ENCODE data around the gene CDC42BPB. TPM values are rescaled to one million over a fixed set of nuclear protein-coding genes. Genes with fewer than 3 reads are reported as not detected.
A peak's percentile ranks its signal among the peaks of the same experiment; 100 is the strongest.

The CDC42BPB gene
- total and polyA plus RNA-seq, 5 donors from 2014 or later, result 0.08 to 19.2 (median 0.41) TPM

- Mint-ChIP-seq H3K27me3 (no peaks in the 10 kb centered on the region), H3K4me3 (no peak overlapping the region), H3K36me3 (peaks cover 7% of the 10 kb centered on the region), H3K9me3 (no peaks in the 10 kb centered on the region), H3K4me1 (peaks cover 0 to 2% (median 0%) of the 10 kb centered on the region in 4 donors), H3K27ac (no peak overlapping the region)
- peaks cover 8% of the 10 kb centered on the region for H3K36me3 ChIP-seq (ENCODE audit: control insufficient read depth, insufficient read depth, low read length)
- no peaks in the 10 kb centered on the region for H3K27me3 ChIP-seq (ENCODE audit: control insufficient read depth, insufficient read depth, low read length)
- ATAC-seq (ENCODE audit: low read depth in 2 of 2) (no peak), DNase-seq (no peak)
- no peak overlapping the region for H3K27ac ChIP-seq (ENCODE audit: insufficient read depth, low read length, poor library complexity, severe bottlenecking)
- H3K4me1 ChIP-seq (ENCODE audit: control insufficient read depth, insufficient read depth, low read length, poor library complexity, severe bottlenecking), result no peaks in the 10 kb centered on the region
- no peak overlapping the region for H3K4me3 ChIP-seq (ENCODE audit: low read depth, low read length)
- no peaks in the 10 kb centered on the region for H3K9me3 ChIP-seq (ENCODE audit: control insufficient read depth in 2 of 2, low read length in 2 of 2)
These were observed 145.8 kb downstream of the CDC42BPB start for GRCh38 chr14:102911541-102911951.

DNA sequence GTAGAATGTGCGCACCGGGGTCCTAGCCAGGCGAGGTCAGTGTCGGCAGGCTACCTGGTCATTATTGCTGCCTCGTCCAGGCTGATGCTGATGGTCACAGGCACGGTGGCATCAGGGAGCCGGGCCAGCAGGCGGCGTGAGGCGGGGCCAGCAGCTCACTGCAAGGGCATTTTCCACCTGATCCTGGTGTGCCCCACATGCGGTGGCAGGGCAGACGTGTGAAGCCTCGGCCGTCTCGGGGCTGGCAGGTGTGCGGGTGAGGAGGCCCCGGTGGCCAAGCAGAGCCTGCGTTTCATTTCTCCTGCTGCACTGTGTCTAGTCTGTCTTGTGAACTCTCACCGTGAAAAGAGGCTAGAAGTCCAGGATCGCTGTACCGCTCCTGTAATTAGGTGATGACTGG is 146.9 kb downstream of the CDC42BPB start:
- Mint-ChIP-seq H3K27ac (peak overlapping the region in 1 of 3 donors; percentile 49), H3K9me3 (no peaks in the 10 kb centered on the region), H3K4me1 (no peaks in the 10 kb centered on the region), H3K36me3 (peaks cover 18% of the 10 kb centered on the region), H3K27me3 (no peaks in the 10 kb centered on the region), H3K4me3 (no peak overlapping the region)
- Histone ChIP-seq H3K27me3 (ENCODE audit: control insufficient read depth, insufficient read depth, low read length) (no peaks in the 10 kb centered on the region), H3K4me1 (ENCODE audit: control insufficient read depth, insufficient read depth, low read length, poor library complexity, severe bottlenecking) (no peaks in the 10 kb centered on the region), H3K4me3 (ENCODE audit: low read depth, low read length) (no peak overlapping the region), H3K9me3 (ENCODE audit: control insufficient read depth in 2 of 2, low read length in 2 of 2) (no peaks in the 10 kb centered on the region), H3K36me3 (ENCODE audit: control insufficient read depth, insufficient read depth, low read length) (peaks cover 17% of the 10 kb centered on the region), H3K27ac (ENCODE audit: insufficient read depth, low read length, poor library complexity, severe bottlenecking) (no peak overlapping the region)
- ATAC-seq (ENCODE audit: low read depth in 2 of 2) (no peak), DNase-seq (no peak)

- no peak for ATAC-seq (ENCODE audit: low read depth in 2 of 2)
- no peaks in the 10 kb centered on the region for H3K9me3 Mint-ChIP-seq
- no peaks in the 10 kb centered on the region for H3K4me1 ChIP-seq (ENCODE audit: control insufficient read depth, insufficient read depth, low read length, poor library complexity, severe bottlenecking)
- H3K27me3 Mint-ChIP-seq, result no peaks in the 10 kb centered on the region
- H3K27me3 ChIP-seq (ENCODE audit: control insufficient read depth, insufficient read depth, low read length), result no peaks in the 10 kb centered on the region
- H3K36me3 Mint-ChIP-seq, result peaks cover 23% of the 10 kb centered on the region
- H3K4me3 Mint-ChIP-seq, result no peak overlapping the region
- no peaks in the 10 kb centered on the region for H3K4me1 Mint-ChIP-seq
- peaks cover 23% of the 10 kb centered on the region for H3K36me3 ChIP-seq (ENCODE audit: control insufficient read depth, insufficient read depth, low read length)
- no peak overlapping the region for H3K4me3 ChIP-seq (ENCODE audit: low read depth, low read length)
- DNase-seq, result no peak
- H3K27ac Mint-ChIP-seq, result no peak overlapping the region
- no peaks in the 10 kb centered on the region for H3K9me3 ChIP-seq (ENCODE audit: control insufficient read depth in 2 of 2, low read length in 2 of 2)
- no peak overlapping the region for H3K27ac ChIP-seq (ENCODE audit: insufficient read depth, low read length, poor library complexity, severe bottlenecking)
These were observed 147.4 kb downstream of the CDC42BPB start for GRCh38 chr14:102909911-102910310.

DNA sequence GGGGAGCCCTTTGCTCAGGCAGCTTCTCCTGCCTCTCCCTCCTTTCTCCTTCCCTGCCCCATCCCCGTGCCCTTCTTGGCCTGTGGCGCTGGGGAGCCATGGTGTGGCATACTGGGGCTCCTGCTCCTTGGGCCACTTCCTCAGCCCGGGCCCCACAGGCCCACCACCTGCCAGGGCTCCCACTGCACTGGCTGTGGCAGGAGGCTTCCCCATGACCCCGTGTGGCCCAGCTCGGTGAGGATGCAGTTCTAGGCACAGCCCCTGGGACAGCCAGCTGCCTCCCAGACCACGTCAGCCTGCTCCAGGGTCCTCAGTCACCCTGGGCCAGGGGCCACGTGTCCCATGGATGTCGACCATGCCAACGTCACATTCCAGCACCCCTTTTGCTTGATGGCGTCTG is 147.9 kb downstream of the CDC42BPB start:
- H3K27me3 ChIP-seq (ENCODE audit: control insufficient read depth, insufficient read depth, low read length), result no peaks in the 10 kb centered on the region
- Mint-ChIP-seq H3K36me3 (peaks cover 23% of the 10 kb centered on the region), H3K27me3 (no peaks in the 10 kb centered on the region), H3K27ac (no peak overlapping the region), H3K4me1 (no peaks in the 10 kb centered on the region), H3K4me3 (no peak overlapping the region), H3K9me3 (no peaks in the 10 kb centered on the region)
- DNase-seq (no peak), ATAC-seq (ENCODE audit: low read depth in 2 of 2) (no peak)
- no peaks in the 10 kb centered on the region for H3K4me1 ChIP-seq (ENCODE audit: control insufficient read depth, insufficient read depth, low read length, poor library complexity, severe bottlenecking)
- H3K4me3 ChIP-seq (ENCODE audit: low read depth, low read length), result no peak overlapping the region
- peaks cover 24% of the 10 kb centered on the region for H3K36me3 ChIP-seq (ENCODE audit: control insufficient read depth, insufficient read depth, low read length)
- H3K9me3 ChIP-seq (ENCODE audit: control insufficient read depth in 2 of 2, low read length in 2 of 2), result no peaks in the 10 kb centered on the region
- H3K27ac ChIP-seq (ENCODE audit: insufficient read depth, low read length, poor library complexity, severe bottlenecking), result no peak overlapping the region

GRCh38 chr14:102908766-102909455 is 148.4 kb downstream of the CDC42BPB start:
- H3K4me1 Mint-ChIP-seq, result no peaks in the 10 kb centered on the region
- H3K4me3 ChIP-seq (ENCODE audit: low read depth, low read length), result no peak overlapping the region
- no peak overlapping the region for H3K27ac Mint-ChIP-seq
- no peaks in the 10 kb centered on the region for H3K27me3 Mint-ChIP-seq
- H3K9me3 ChIP-seq (ENCODE audit: control insufficient read depth in 2 of 2, low read length in 2 of 2), result no peaks in the 10 kb centered on the region
- peaks cover 23% of the 10 kb centered on the region for H3K36me3 Mint-ChIP-seq
- H3K9me3 Mint-ChIP-seq, result no peaks in the 10 kb centered on the region
- no peak for DNase-seq
- H3K36me3 ChIP-seq (ENCODE audit: control insufficient read depth, insufficient read depth, low read length), result peaks cover 28% of the 10 kb centered on the region
- H3K27me3 ChIP-seq (ENCODE audit: control insufficient read depth, insufficient read depth, low read length), result no peaks in the 10 kb centered on the region
- no peaks in the 10 kb centered on the region for H3K4me1 ChIP-seq (ENCODE audit: control insufficient read depth, insufficient read depth, low read length, poor library complexity, severe bottlenecking)
- no peak overlapping the region for H3K4me3 Mint-ChIP-seq
- ATAC-seq (ENCODE audit: low read depth in 2 of 2), result no peak
- no peak overlapping the region for H3K27ac ChIP-seq (ENCODE audit: insufficient read depth, low read length, poor library complexity, severe bottlenecking)

DNA sequence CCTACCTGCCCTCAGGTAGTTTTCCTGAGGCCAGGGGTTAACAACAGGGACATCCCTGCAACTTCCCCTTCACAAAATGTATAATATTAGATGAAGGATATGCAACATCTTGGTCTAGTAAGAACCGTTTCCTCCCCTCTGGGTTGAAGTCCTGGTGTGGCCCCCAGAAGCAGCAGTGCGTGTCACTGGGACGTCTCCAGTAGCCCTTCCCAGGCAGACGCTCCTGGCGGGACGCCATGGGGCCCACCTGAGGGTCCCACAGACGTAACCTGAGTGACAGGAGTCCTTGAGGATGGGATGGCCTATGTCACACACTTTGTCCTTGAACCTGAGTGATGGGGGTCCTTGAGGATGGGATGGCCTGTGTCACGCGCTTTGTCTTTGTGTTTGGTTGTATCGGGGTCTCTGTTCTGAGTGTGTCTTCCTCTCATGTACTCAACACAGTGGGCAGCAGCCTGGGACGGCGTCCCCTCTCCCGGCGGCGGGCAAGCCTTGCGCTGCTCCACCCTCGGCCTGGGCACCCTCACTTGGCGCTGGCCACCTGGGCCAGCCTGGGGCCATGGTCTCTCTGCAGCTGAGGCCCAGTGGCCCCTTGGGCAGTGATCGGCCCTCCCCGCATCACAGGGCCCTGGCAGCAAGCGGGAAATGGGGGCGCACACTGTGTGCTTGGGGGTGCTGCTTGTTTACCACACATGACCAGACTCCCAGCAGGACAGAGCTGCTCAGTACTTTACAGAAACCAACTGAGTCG is 149.2 kb downstream of the CDC42BPB start:
- Histone ChIP-seq H3K36me3 (ENCODE audit: control insufficient read depth, insufficient read depth, low read length) (peaks cover 36% of the 10 kb centered on the region), H3K4me3 (ENCODE audit: low read depth, low read length) (no peak overlapping the region), H3K27ac (ENCODE audit: insufficient read depth, low read length, poor library complexity, severe bottlenecking) (no peak overlapping the region), H3K27me3 (ENCODE audit: control insufficient read depth, insufficient read depth, low read length) (no peaks in the 10 kb centered on the region), H3K4me1 (ENCODE audit: control insufficient read depth, insufficient read depth, low read length, poor library complexity, severe bottlenecking) (no peaks in the 10 kb centered on the region), H3K9me3 (ENCODE audit: control insufficient read depth in 2 of 2, low read length in 2 of 2) (no peaks in the 10 kb centered on the region)
- H3K36me3 Mint-ChIP-seq, result peaks cover 28% of the 10 kb centered on the region
- no peak for ATAC-seq (ENCODE audit: low read depth in 2 of 2)
- H3K4me1 Mint-ChIP-seq, result no peaks in the 10 kb centered on the region
- no peak for DNase-seq
- H3K27ac Mint-ChIP-seq, result no peak overlapping the region
- H3K4me3 Mint-ChIP-seq, result no peak overlapping the region
- no peaks in the 10 kb centered on the region for H3K9me3 Mint-ChIP-seq
- H3K27me3 Mint-ChIP-seq, result no peaks in the 10 kb centered on the region

DNA sequence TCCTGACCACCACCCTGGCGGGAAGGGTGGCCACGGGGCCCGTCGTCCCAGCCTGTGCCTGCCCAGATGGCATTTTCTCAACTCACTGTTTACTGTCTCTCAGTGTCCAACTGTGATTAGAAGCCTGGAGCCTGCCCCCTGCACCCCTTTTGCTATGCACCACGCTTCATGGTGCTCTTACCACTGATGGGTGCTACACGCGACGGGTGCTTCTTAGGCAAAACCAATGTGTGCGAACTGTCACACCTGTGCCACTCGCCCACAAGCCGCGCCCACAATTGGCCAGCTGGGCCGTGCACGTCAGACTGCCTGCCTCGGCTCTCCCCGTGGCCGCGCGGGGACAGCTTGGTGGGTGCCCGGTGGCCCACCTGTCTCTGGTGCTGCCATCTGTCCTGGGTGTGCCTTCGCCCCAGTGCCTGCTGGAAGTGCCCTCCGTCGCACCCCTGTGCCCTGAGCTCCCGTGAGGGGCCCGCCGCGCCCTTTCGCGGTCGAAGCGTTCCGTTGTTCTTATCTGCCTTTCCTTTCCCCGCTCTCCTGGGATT is 150.0 kb downstream of the CDC42BPB start:
- no peak for DNase-seq
- ATAC-seq (ENCODE audit: low read depth in 2 of 2), result no peak
- Mint-ChIP-seq H3K9me3 (no peaks in the 10 kb centered on the region), H3K4me3 (peak overlapping the region in 1 of 4 donors; percentile 54), H3K27ac (no peak overlapping the region), H3K27me3 (no peaks in the 10 kb centered on the region), H3K36me3 (peaks cover 31% of the 10 kb centered on the region), H3K4me1 (no peaks in the 10 kb centered on the region)
- H3K4me3 ChIP-seq (ENCODE audit: low read depth, low read length), result no peak overlapping the region
- no peaks in the 10 kb centered on the region for H3K4me1 ChIP-seq (ENCODE audit: control insufficient read depth, insufficient read depth, low read length, poor library complexity, severe bottlenecking)
- H3K27ac ChIP-seq (ENCODE audit: insufficient read depth, low read length, poor library complexity, severe bottlenecking), result no peak overlapping the region
- H3K36me3 ChIP-seq (ENCODE audit: control insufficient read depth, insufficient read depth, low read length), result peaks cover 40% of the 10 kb centered on the region
- H3K27me3 ChIP-seq (ENCODE audit: control insufficient read depth, insufficient read depth, low read length), result no peaks in the 10 kb centered on the region
- H3K9me3 ChIP-seq (ENCODE audit: control insufficient read depth in 2 of 2, low read length in 2 of 2), result no peaks in the 10 kb centered on the region

Measured in CD4-positive, CD25-positive, alpha-beta regulatory T cell (primary cell).